Measurements from ENCODE around the gene HPSE2.
A peak's percentile ranks its signal among the peaks of the same experiment; 100 is the strongest.

The HPSE2 gene

GRCh38 chr10:98586096-98586495 lies 649.6 kb downstream of the HPSE2 start:
- DNase-seq (ENCODE audit: low read depth), result no peak
- H3K4me3 ChIP-seq (ENCODE audit: low read length), result no peak overlapping the region
- TF ChIP-seq, protein P1, sequence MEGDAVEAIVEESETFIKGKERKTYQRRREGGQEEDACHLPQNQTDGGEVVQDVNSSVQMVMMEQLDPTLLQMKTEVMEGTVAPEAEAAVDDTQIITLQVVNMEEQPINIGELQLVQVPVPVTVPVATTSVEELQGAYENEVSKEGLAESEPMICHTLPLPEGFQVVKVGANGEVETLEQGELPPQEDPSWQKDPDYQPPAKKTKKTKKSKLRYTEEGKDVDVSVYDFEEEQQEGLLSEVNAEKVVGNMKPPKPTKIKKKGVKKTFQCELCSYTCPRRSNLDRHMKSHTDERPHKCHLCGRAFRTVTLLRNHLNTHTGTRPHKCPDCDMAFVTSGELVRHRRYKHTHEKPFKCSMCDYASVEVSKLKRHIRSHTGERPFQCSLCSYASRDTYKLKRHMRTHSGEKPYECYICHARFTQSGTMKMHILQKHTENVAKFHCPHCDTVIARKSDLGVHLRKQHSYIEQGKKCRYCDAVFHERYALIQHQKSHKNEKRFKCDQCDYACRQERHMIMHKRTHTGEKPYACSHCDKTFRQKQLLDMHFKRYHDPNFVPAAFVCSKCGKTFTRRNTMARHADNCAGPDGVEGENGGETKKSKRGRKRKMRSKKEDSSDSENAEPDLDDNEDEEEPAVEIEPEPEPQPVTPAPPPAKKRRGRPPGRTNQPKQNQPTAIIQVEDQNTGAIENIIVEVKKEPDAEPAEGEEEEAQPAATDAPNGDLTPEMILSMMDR (conservative IDR thresholded peaks at IDR 0.05; ENCODE audit: low read length), result no peak

DNA sequence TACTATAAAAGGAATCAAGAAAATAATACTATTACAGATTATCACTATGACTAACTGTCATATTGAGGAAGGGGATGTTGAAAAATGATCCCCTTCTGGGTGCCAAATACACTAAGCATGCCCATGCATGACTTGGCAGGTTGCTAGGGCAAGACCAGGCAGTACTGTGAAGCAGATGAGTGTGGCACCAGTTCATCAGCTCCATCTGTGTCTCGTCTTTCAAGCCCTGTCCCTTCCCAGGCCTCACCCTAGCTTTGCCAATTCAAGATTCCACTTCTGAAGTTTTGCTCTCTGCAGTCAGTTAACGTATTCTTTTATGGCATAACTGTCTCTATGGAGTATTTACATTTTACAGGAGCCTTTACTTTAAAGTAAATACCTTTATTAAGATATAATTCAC lies 653.3 kb downstream of the HPSE2 start:
- TF ChIP-seq, protein P1 (conservative IDR thresholded peaks at IDR 0.05; ENCODE audit: low read length), result no peak
- no peak overlapping the region for H3K4me3 ChIP-seq (ENCODE audit: low read length)
- DNase-seq (ENCODE audit: low read depth), result no peak

- no peak for DNase-seq (ENCODE audit: low read depth)
These were observed 658.1 kb downstream of the HPSE2 start for GRCh38 chr10:98577578-98577977.

DNA sequence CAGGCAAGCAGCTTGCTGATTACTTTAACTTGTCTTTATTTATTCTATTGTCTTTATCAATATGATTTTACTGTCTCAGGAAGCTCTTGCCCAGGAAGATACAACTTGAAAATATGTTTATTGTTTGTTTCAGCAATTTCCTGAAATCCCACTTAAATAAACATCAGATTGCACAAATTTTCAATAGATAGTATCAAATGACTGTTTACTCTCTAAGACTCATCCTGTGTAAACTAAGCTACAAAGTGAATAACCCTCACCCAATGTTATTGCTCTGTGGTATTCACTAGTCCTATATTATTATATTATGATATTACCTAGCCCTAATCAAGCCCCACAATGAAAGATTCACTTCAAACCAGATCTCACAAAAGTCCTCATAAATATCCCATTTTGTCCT lies 658.5 kb downstream of the HPSE2 start:
- no peak for DNase-seq (ENCODE audit: low read depth)
- no peak overlapping the region for H3K4me3 ChIP-seq (ENCODE audit: low read length)
- TF ChIP-seq, protein P1 (conservative IDR thresholded peaks at IDR 0.05; ENCODE audit: low read length), result no peak

More at GRCh38 chr10:98577578-98577977, 658.1 kb downstream of the HPSE2 start:
- H3K4me3 ChIP-seq (ENCODE audit: low read length), result no peak overlapping the region
- TF ChIP-seq, protein P1 (conservative IDR thresholded peaks at IDR 0.05; ENCODE audit: low read length), result 0 out of 2 replicates have a peak, but pooled peaks have one; percentile 13

DNA sequence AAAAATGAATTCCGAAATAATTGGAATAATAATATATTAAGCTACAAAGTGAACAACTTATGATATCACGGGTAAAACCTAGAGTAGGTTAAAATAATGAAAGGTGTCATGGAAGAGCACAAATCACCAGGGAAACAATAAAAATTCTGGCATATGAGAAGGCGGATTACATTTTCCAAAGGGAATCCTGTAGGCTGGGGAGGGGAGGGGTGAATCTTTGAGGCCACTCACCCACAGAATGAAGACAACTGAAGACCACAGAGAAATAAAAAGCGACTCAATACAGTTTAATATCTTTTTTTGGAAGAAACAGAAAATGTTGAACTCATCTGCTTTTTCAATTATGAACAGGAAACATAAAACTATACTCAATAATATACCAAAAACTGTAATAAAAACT lies 659.6 kb downstream of the HPSE2 start:
- no peak overlapping the region for H3K4me3 ChIP-seq (ENCODE audit: low read length)
- TF ChIP-seq, protein P1 (conservative IDR thresholded peaks at IDR 0.05; ENCODE audit: low read length), result no peak
- no peak for DNase-seq (ENCODE audit: low read depth)

DNA sequence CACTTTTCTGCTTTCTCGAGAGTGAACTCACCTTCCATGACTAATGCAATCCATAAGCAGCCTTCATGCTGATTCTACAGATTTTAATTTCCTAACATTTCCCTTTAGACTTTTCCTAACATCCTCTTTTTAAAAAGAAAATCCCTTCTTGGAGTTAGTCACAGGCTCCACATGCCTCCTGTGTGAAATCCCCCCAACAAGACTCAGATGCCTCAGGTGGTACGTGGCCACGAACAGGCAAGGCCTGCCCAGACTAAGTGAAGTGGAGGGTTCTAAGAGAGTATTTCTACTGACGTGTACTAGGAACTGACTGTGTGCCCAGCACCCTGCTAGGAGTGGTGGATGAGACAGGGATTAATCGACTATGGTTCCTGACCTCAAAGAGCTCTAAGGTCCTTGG lies 663.1 kb downstream of the HPSE2 start:
- no peak for DNase-seq (ENCODE audit: low read depth)
- TF ChIP-seq, protein P1 (conservative IDR thresholded peaks at IDR 0.05; ENCODE audit: low read length), result no peak
- H3K4me3 ChIP-seq (ENCODE audit: low read length), result no peak overlapping the region

DNA sequence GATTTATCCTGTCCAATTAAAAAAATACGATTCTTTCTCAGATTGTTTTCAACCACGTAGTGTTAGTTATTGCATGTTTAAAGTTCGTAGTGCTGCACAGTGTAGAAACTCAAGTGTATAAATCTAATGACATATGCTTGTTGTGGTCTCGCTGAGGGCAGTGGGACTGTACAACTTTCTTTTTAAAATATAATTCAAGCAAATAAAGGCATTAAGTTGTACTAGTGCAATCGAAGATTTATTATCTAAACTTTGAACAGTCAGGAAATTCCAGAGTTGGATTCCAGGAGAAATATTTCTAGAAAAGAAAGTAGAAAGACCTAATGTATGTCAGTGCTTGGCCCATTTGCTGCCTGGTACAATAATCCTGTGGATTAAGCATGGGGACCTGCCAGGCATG lies 664.8 kb downstream of the HPSE2 start:
- no peak for DNase-seq (ENCODE audit: low read depth)
- no peak overlapping the region for H3K4me3 ChIP-seq (ENCODE audit: low read length)
- TF ChIP-seq, protein P1 (conservative IDR thresholded peaks at IDR 0.05; ENCODE audit: low read length), result no peak
